Measurements from ENCODE around the gene UFD1.

The UFD1 gene

GRCh38 chr22:19494676-19495173 lies 15.7 kb upstream of the UFD1 start:
- no peak for DNase-seq

GRCh38 chr22:19494001-19494560 lies 15.1 kb upstream of the UFD1 start:
- no peak for DNase-seq

GRCh38 chr22:19492504-19493174 lies 13.6 kb upstream of the UFD1 start:
- no peak for DNase-seq

- DNase-seq: no peak
Observed at GRCh38 chr22:19490628-19491230, 11.7 kb upstream of the UFD1 start.

- DNase-seq: no peak
Observed at GRCh38 chr22:19488884-19489843, 10.2 kb upstream of the UFD1 start.

- DNase-seq: no peak
Observed at GRCh38 chr22:19488285-19488684, 9.3 kb upstream of the UFD1 start.

- DNase-seq: no peak
Observed at GRCh38 chr22:19483481-19484244, 4.7 kb upstream of the UFD1 start.

- no peak for DNase-seq
Observed at GRCh38 chr22:19482297-19482696, 3.3 kb upstream of the UFD1 start.

- DNase-seq: no peak
Observed at GRCh38 chr22:19480789-19481188, 1.8 kb upstream of the UFD1 start.

GRCh38 chr22:19480173-19480568 lies 1.2 kb upstream of the UFD1 start:
- DNase-seq: no peak

GRCh38 chr22:19479355-19480172 lies 571 bp upstream of the UFD1 start, which contains the start of gene CDC45:
CDC45 (plus strand) TSS chr22:19479920; CDS start chr22:19479969, 49 bp downstream.
- DNase-seq: peak; percentile 95

- no peak for DNase-seq
Observed at GRCh38 chr22:19478045-19478900, 720 bp downstream of the UFD1 start.

GRCh38 chr22:19477321-19478044 lies 1.5 kb downstream of the UFD1 start:
- no peak for DNase-seq

- DNase-seq: no peak
Observed at GRCh38 chr22:19476023-19476422, 3.0 kb downstream of the UFD1 start.

GRCh38 chr22:19473578-19473977 lies 5.4 kb downstream of the UFD1 start:
- DNase-seq: no peak

- no peak for DNase-seq
Observed at GRCh38 chr22:19472233-19472632, 6.8 kb downstream of the UFD1 start.

- no peak for DNase-seq
Observed at GRCh38 chr22:19471572-19471971, 7.4 kb downstream of the UFD1 start.

GRCh38 chr22:19470010-19470409 lies 9.0 kb downstream of the UFD1 start:
- no peak for DNase-seq

GRCh38 chr22:19469421-19469820 lies 9.6 kb downstream of the UFD1 start:
- no peak for DNase-seq

GRCh38 chr22:19467912-19468311 lies 11.1 kb downstream of the UFD1 start:
- DNase-seq: no peak
